BE2C (cell line): ENCODE measurements around the gene FIBCD1.

Experiments
- DNase-seq: peaks from one replicate; pipeline ENCODE4 v3.0.0-alpha.2; 2020
- H3K27me3 ChIP-seq: fragments of 250-450 bp; sonication (Bioruptor Pico); 2 replicates; pipeline ENCODE4 v1.5.1; 2020; ENCODE audit warnings: mild to moderate bottlenecking
- H3K36me3 ChIP-seq: fragments of 250-450 bp; sonication (Bioruptor Pico); 2 replicates; pipeline ENCODE4 v1.5.1; 2020; ENCODE audit warnings: mild to moderate bottlenecking
- H3K4me1 ChIP-seq: fragments of 250-450 bp; sonication (Bioruptor Pico); 2 replicates; pipeline ENCODE4 v1.5.1; 2020
- H3K4me3 ChIP-seq: 2 replicates; pipeline ENCODE4 v1.5.1; 2011; ENCODE audit warnings: low read depth, low read length
- H3K9me3 ChIP-seq: fragments of 250-450 bp; sonication (Bioruptor Pico); 2 replicates; pipeline ENCODE4 v1.5.1; 2020
- CTCF ChIP-seq: IDR thresholded peaks from 2 replicates; pipeline ENCODE4 v1.5.1; 2012; ENCODE audit warnings: mild to moderate bottlenecking, low read depth, low read length

The FIBCD1 gene

GRCh38 chr9:130927338-130927737 is 11.7 kb downstream of the FIBCD1 start:
- H3K27me3 ChIP-seq: no peaks in the 10 kb centered on the region
- H3K4me1 ChIP-seq: peaks cover 18% of the 10 kb centered on the region
- H3K4me3 ChIP-seq: no peak overlapping the region
- peak; percentile 61 for DNase-seq
- no peaks in the 10 kb centered on the region for H3K36me3 ChIP-seq
- no peaks in the 10 kb centered on the region for H3K9me3 ChIP-seq
- TF ChIP-seq CTCF: no peak

GRCh38 chr9:130925050-130925678 is 13.9 kb downstream of the FIBCD1 start:
- H3K4me3 ChIP-seq: no peak overlapping the region
- H3K27me3 ChIP-seq: no peaks in the 10 kb centered on the region
- TF ChIP-seq CTCF: no peak
- H3K36me3 ChIP-seq: no peaks in the 10 kb centered on the region
- no peak for DNase-seq
- peaks cover 18% of the 10 kb centered on the region for H3K4me1 ChIP-seq
- no peaks in the 10 kb centered on the region for H3K9me3 ChIP-seq

- Histone ChIP-seq H3K36me3 (no peaks in the 10 kb centered on the region), H3K4me1 (peaks cover 18% of the 10 kb centered on the region), H3K27me3 (no peaks in the 10 kb centered on the region), H3K9me3 (no peaks in the 10 kb centered on the region), H3K4me3 (no peak overlapping the region)
- TF ChIP-seq CTCF: no peak
- DNase-seq: no peak
These were observed 14.6 kb downstream of the FIBCD1 start for GRCh38 chr9:130924448-130924788.

- Histone ChIP-seq H3K27me3 (no peaks in the 10 kb centered on the region), H3K4me1 (peaks cover 14% of the 10 kb centered on the region)
- TF ChIP-seq CTCF: no peak
These were observed 15.2 kb downstream of the FIBCD1 start for GRCh38 chr9:130923611-130924447.

GRCh38 chr9:130922893-130923610 is 16.0 kb downstream of the FIBCD1 start:
- Histone ChIP-seq H3K27me3 (no peaks in the 10 kb centered on the region), H3K9me3 (no peaks in the 10 kb centered on the region), H3K4me3 (no peak overlapping the region), H3K4me1 (peaks cover 6% of the 10 kb centered on the region), H3K36me3 (no peaks in the 10 kb centered on the region)
- TF ChIP-seq CTCF: no peak
- DNase-seq: no peak

More at GRCh38 chr9:130923611-130924447, 15.2 kb downstream of the FIBCD1 start:
- H3K36me3 ChIP-seq: no peaks in the 10 kb centered on the region
- H3K4me3 ChIP-seq: no peak overlapping the region
- no peak for DNase-seq
- H3K9me3 ChIP-seq: no peaks in the 10 kb centered on the region
